Stimulated activated naive CD4-positive, alpha-beta T cell (primary cell): ENCODE results near the gene LRIG1.

Source experiments
- DNase-seq, 6 experiments: peaks; one replicate each; lab custom pipeline; 2025; lab: John Stamatoyannopoulos, UW

Gene LRIG1

GRCh38 chr3:66403323-66403990 is 97.4 kb downstream of the LRIG1 start:
- no peak for DNase-seq

DNA sequence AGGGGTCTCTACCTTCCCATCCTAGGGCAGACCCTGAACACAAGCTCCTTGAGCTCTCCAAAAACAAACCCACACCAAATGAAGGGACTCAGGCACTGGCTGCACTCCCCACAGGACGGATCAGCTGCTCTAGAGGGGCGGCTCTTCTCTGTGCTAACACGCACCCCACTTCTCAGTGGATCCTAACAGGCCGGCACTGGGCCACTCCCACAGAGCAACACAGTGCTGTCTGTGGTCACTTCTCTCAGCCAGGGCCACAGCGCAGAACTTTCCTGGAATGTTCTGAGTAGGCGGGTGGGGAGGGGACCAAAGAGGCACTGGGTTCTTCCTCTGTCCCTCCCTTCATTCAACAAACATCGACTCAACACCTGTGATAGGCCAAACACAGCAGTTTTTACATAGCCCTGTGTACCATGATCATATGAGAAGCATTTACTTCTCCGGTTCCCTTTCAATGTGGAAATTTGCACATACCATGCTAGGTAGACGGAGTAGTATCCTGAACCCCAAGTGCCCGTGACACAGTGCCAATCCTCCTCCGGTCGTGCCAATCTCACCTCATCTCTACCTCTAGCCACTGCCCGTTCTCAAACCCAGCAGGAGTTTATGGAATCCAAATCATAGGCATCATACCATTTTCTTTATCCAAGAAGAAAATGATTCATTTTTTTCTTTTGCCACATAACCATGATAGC is 98.1 kb downstream of the LRIG1 start:
- DNase-seq = no peak

GRCh38 chr3:66401675-66402491 is 98.9 kb downstream of the LRIG1 start:
- no peak for DNase-seq

GRCh38 chr3:66401157-66401550 is 99.7 kb downstream of the LRIG1 start:
- no peak for DNase-seq

GRCh38 chr3:66400411-66401156 is 100.2 kb downstream of the LRIG1 start:
- no peak for DNase-seq

GRCh38 chr3:66399529-66400232 is 101.1 kb downstream of the LRIG1 start:
- no peak for DNase-seq

DNA sequence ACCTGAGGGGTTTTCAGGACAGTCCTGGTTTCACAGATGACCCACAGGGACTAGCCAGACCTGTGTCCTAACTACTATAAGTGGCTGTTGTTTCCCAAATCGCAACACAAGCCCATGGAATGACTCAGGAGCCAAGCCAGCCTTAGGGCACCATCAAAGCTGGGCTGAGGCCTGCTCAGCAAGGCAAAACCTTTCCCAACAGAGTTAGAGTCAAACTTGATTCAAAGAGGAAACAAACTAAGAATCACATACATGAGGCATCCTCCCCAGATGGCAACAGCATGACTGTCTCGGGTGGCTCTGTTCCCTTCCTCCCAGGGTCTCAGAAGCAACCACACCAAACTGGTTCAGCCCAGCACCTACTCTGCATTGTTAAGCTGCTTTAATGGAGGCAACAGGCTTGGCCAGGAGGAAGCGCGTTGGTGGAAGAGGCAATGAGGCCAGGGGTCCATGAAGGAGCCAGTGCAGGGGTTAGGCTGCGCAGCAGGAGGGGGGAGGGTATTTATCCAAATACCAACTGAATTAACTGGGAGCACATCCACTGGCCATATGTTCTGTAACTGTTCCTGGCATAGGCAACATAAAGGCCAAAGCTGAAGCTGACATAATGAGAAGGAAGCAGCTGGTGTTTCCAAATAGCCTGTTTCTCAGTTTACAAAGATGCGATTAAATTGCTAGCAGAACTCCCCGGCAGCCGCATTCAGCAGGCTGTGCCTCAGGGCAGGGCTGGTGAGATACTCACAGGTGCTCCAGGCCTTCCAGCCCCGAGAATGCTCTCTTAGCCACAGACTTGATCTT is 102.4 kb downstream of the LRIG1 start:
- no peak for DNase-seq

DNA sequence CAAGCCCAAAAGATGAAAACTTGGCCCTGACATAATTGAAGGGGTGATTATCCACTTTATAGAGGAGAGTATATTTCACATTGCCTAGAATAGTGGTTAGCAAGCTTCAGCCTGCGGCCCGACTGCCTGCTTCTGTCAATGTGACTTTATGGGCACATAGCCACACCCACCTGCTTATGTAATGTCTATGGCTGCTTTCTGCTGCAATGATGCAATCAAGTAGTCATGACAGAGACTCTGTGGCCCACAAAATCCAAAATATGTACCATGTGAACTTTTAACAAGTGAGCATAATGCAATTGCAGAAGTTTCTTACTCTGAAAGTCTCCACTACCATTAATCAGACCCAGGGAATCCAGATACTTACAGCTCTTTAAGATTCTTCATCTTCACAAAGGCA is 103.1 kb downstream of the LRIG1 start:
- no peak for DNase-seq

GRCh38 chr3:66396888-66397287 is 103.9 kb downstream of the LRIG1 start:
- DNase-seq = no peak

- no peak for DNase-seq
These were observed 104.6 kb downstream of the LRIG1 start for GRCh38 chr3:66396161-66396760.

GRCh38 chr3:66395635-66396034 is 105.2 kb downstream of the LRIG1 start:
- DNase-seq = no peak

DNA sequence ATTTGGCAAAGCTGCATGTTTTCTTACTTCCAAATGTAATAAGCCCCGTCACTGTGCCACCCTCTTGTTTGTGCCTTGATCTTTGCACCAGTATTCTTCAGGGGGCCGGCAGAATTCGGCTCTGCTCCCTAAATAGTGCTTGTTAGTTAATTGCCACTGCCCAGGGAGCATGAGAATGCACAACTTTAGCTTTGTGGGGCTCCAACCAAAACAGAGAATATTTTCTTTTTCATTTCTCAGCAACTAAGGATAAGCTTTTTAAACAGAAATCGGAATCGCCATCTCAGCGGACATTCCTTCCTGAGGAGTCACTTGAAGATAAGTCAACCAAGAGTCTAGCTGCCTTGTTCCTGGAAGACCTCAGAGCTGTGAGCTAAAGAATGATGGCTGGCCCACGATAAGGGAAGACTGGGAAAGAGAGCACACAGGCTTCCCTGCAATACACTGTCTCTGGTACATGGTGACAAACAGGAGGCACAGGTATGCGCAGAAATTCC is 106.0 kb downstream of the LRIG1 start:
- no peak for DNase-seq

GRCh38 chr3:66394019-66394752 is 106.6 kb downstream of the LRIG1 start:
- peak in 5 of 6 experiments; percentile 17 to 68 (median 61) for DNase-seq

DNA sequence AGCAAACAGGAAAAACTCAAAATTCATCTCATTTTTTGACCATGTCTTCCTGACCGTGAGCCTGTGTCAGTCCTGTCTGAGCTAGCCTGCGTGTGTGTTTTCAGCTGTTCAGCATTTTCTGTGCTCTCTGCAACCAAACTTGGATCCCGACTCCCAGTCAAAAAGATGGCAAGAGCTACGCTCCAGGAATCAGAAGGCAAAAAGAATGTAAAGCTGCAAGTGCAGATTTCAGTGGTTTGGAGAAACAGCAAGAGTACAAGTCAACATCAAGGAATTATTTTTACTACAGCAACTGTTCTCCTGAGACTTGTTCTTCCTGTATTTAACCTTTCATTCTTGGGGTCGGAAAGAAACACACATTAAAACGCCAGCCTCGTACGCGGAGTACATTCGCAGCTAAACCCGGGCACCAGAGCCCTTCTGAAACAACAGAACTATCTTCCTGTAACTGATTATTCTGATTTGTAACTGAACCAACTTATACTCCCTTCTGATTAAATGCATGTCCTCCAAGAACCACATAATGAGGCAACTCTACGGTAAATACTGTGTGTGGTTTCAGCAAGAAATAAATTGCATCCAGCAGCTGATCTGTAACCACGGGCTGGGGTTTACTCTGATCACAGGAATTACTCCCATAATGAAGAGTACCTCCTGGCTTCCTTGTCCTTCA is 107.4 kb downstream of the LRIG1 start:
- DNase-seq = peak in 3 of 6 experiments; percentile 51 to 68 (median 63)

- no peak for DNase-seq
These were observed 107.9 kb downstream of the LRIG1 start for GRCh38 chr3:66392966-66393332.

- DNase-seq = no peak
These were observed 108.3 kb downstream of the LRIG1 start for GRCh38 chr3:66392512-66392911.

DNA sequence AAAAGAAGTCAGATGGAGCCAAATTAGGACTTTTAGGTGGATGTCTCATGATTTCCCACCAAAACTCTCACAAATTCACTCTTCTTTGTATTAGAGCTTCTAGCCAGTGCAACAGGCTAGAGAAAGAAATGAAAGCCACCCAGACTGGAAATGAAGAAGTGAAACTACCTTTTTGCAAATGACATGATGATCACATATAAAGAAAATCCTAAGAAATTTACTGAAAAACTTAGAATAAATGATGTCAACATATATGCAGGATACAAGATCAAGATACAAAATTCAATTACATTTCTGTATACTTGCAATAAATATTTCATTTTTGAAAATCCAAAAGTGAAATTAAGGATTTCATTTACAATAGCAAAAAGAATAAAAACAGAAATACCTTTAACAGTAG is 110.8 kb downstream of the LRIG1 start:
- DNase-seq = no peak

DNA sequence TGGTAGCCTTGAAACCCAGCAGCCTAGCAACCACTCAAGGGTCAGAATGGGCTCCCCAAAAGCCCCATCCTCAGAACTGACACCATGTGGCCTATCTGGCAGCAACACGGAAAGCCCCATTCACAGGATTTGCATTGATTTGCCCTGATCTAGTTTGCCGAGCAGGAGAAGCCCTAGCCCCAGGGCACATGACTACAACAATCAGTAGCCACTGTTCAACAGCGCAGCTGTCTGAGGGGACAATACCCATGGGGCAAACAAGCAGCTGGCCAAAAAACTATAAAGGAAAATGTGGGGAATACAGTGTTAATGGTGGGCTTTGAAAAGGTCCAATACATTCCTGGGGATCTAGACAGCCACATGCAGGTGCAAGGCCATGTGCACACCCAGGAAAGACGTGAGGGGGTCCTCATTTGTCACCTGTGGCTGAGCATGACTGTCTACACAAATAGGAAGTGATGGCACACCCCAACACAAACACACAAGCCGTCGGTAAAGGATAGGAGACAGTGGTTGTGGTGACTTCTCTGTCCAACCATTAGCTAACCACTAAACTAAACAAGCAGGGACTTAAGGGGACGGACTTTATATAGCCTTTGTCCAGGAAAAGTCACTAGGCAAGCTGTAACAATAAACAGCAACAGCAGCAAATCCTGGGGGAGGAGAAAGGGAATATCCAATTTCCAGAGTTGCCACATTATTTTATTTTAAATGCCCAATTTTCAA is 113.7 kb downstream of the LRIG1 start:
- no peak for DNase-seq
